Spleen (tissue), 11 donors: Measurements from ENCODE around the gene TRUB2. TPM values are rescaled to one million over a fixed set of nuclear protein-coding genes. Genes with fewer than 3 reads are reported as not detected.

Experiments
- DNase-seq: peaks from one replicate; pipeline ENCODE4 v3.0.0-alpha.2; 2020
- H3K27ac ChIP-seq, 8 donors: fragments of 200-600 bp; sonication (generic) in 7 of 8; 1 replicate in 4 of 8; 2 replicates in 4 of 8; pipeline versions ENCODE4 v1.5.0 to v1.8.0; 2016 to 2021; ENCODE audit warnings: inconsistent platforms in 4 of 8, mild to moderate bottlenecking in 4 of 8, moderate library complexity in 1 of 8
- H3K27me3 ChIP-seq, 7 donors: fragments of 200-600 bp; sonication (generic) in 6 of 7; replicated peaks in 1 of 7; 1 replicate in 4 of 7; 2 replicates in 3 of 7; pipeline versions ENCODE4 v1.5.0 to v1.8.0; 2016 to 2021; ENCODE audit warnings: inconsistent platforms in 3 of 7, mild to moderate bottlenecking in 1 of 7
- H3K36me3 ChIP-seq, 6 donors: fragments of 200-600 bp; sonication (generic) in 5 of 6; 1 replicate in 4 of 6; 2 replicates in 2 of 6; pipeline versions ENCODE4 v1.5.0 to v1.8.0; 2016 to 2021; ENCODE audit warnings: inconsistent platforms in 2 of 6
- H3K4me1 ChIP-seq, 6 donors: fragments of 200-600 bp; sonication (generic) in 5 of 6; 1 replicate in 3 of 6; 2 replicates in 3 of 6; pipeline versions ENCODE4 v1.5.0 to v1.8.0; 2016 to 2021; ENCODE audit warnings: inconsistent platforms in 3 of 6
- H3K4me3 ChIP-seq, 8 donors: fragments of 200-600 bp; sonication (generic) in 7 of 8; 1 replicate in 4 of 8; 2 replicates in 4 of 8; pipeline versions ENCODE4 v1.5.0 to v1.8.0; 2016 to 2021; ENCODE audit warnings: inconsistent platforms in 4 of 8, mild to moderate bottlenecking in 4 of 8, moderate library complexity in 2 of 8
- H3K9me3 ChIP-seq, 8 donors: fragments of 200-600 bp; sonication (generic) in 7 of 8; 1 replicate in 4 of 8; 2 replicates in 4 of 8; pipeline versions ENCODE4 v1.5.0 to v1.8.0; 2016 to 2021; ENCODE audit warnings: inconsistent platforms in 4 of 8
- CTCF ChIP-seq, 11 experiments: fragments of 200-600 bp in 7 of 11; fragments of 450-650 bp in 4 of 11; sonication (generic) in 4 of 11; IDR thresholded peaks in 8 of 11; conservative IDR thresholded peaks in 3 of 11; 1 replicate in 7 of 11; 2 replicates in 4 of 11; pipeline versions ENCODE4 v1.4.0 to v1.8.0; 2016 to 2021; ENCODE audit warnings: antibody characterized with exemption in 11 of 11, inconsistent platforms in 4 of 11, mild to moderate bottlenecking in 1 of 11
- POLR2A ChIP-seq, 3 donors: fragments of 450-650 bp; IDR thresholded peaks; one replicate each; pipeline ENCODE4 v1.5.1; 2017; ENCODE audit warnings: antibody characterized with exemption in 3 of 3, mild to moderate bottlenecking in 1 of 3
- POLR2AphosphoS5 ChIP-seq, 3 donors: sonication (generic); formaldehyde crosslinking; IDR thresholded peaks; one replicate each; pipeline ENCODE4 v1.5.1; 2017; ENCODE audit warnings: antibody characterized with exemption in 3 of 3
- WGBS, 5 donors: extraction: QIAGEN DNeasy Blood & Tissue Kit in 3 of 5; methylation state at CpG; one replicate each; pipeline versions ENCODE4 v1.1.5 to v1.1.7; 2013 to 2018; 5-methylcytosine and 5-hydroxymethylcytosine counted together
- intact Hi-C: fragments of 100-400 bp; cut with DNase I; formaldehyde crosslinking; loops from one replicate; pipeline ENCODE4 v1.15.0; 2023; ENCODE audit warnings: low total_unique reads
- polyA plus RNA-seq, 3 donors: library from polyadenylated mRNA; stranded (reverse); fragments of 200-250 nt; gene quantifications; one replicate each; pipeline ENCODE4 v1.2.1, GENCODE V29; 2013
- total RNA-seq, 7 donors: library from RNA; depleted of rRNA in 3 of 7; stranded (reverse); fragments of >200 nt in 3 of 7; fragmentation: NEBNext Ultra II Directional in 4 of 7; extraction: Animal tissue kit (Norgen Biotek cat#: 25700) in 4 of 7; gene quantifications; one replicate each; pipeline versions ENCODE4 v1.1.0 to v1.2.1, GENCODE V29; 2016 to 2021
- donor health status: healthy with polysubstance abuse.
- donor health status: DM: no; HTN: no; CAD: no; lungs with moderate emphysema.
- donor health status: DM: no; HTN: no; CAD: no.
- donor health status: Bipolar disorder and iron deficiency.
- donor health status: healthy.
- donor health status: DM: no; HTN: no; CAD: no.
- donor health status: DM: yes; HTN: yes; CAD: no.

The TRUB2 gene
- total and polyA plus RNA-seq, 10 donors = 9.0 to 19.2 (median 15.2) TPM

- H3K9me3 ChIP-seq = no peaks in the 10 kb centered on the region
- H3K4me1 ChIP-seq = peaks cover 14 to 66% (median 37%) of the 10 kb centered on the region in 6 donors
- 1 to 2% (median 1%) methylated on average over 33 to 57 of the region's 57 CpGs for WGBS, 5 donors
- peak within 1 kb of the TSS; percentile 84 to 95 (median 89) for H3K27ac ChIP-seq
- no peak for DNase-seq
- no peaks in the 10 kb centered on the region for H3K27me3 ChIP-seq
- TF ChIP-seq POLR2AphosphoS5 (IDR thresholded peaks at IDR 0.05) (no peak), CTCF (IDR thresholded peaks at IDR 0.05 in 8 of 11, conservative IDR thresholded peaks at IDR 0.05 in 3 of 11) (no peak), POLR2A (IDR thresholded peaks at IDR 0.05) (peak in 1 of 3 donors; percentile 32)
- peaks cover 0 to 35% (median 25%) of the 10 kb centered on the region in 6 donors for H3K36me3 ChIP-seq
- intact Hi-C loops = no loop called here
- peak within 1 kb of the TSS; percentile 70 to 88 (median 80) for H3K4me3 ChIP-seq
These were observed 46.8 kb downstream of the TRUB2 start, which contains the start of gene GOLGA2 for GRCh38 chr9:128275198-128276007. Gene GOLGA2 (minus strand): TSS chr9:128276007. CDS start chr9:128275976, 31 bp downstream.

- H3K4me1 ChIP-seq = peaks cover 14 to 54% (median 33%) of the 10 kb centered on the region in 6 donors
- peak overlapping the region in 1 of 8 donors; percentile 89 for H3K27ac ChIP-seq
- no peak for TF ChIP-seq CTCF (IDR thresholded peaks at IDR 0.05 in 8 of 11, conservative IDR thresholded peaks at IDR 0.05 in 3 of 11)
- no peak for TF ChIP-seq POLR2AphosphoS5 (IDR thresholded peaks at IDR 0.05)
- no peak for TF ChIP-seq POLR2A (IDR thresholded peaks at IDR 0.05)
- intact Hi-C loops = no loop called here
- no peaks in the 10 kb centered on the region for H3K9me3 ChIP-seq
- H3K27me3 ChIP-seq = no peaks in the 10 kb centered on the region
- no peak for DNase-seq
- peaks cover 0 to 46% (median 25%) of the 10 kb centered on the region in 6 donors for H3K36me3 ChIP-seq
- WGBS, 5 donors = 70 to 83% (median 76%) methylated on average over 8 of the region's 8 CpGs
- peak overlapping the region in 2 of 8 donors; percentile 80 to 88 for H3K4me3 ChIP-seq
These were observed 48.0 kb downstream of the TRUB2 start for GRCh38 chr9:128274245-128274644.

- 84 to 94% (median 88%) methylated on average over 5 of the region's 5 CpGs for WGBS, 5 donors
- peaks cover 13 to 29% (median 21%) of the 10 kb centered on the region in 6 donors for H3K4me1 ChIP-seq
- H3K36me3 ChIP-seq = peaks cover 0 to 73% (median 36%) of the 10 kb centered on the region in 6 donors
- H3K4me3 ChIP-seq = no peak overlapping the region
- no peaks in the 10 kb centered on the region for H3K9me3 ChIP-seq
- no peak for DNase-seq
- intact Hi-C loops = no loop called here
- H3K27me3 ChIP-seq = no peaks in the 10 kb centered on the region
- H3K27ac ChIP-seq = no peak overlapping the region
- TF ChIP-seq POLR2A (IDR thresholded peaks at IDR 0.05) (no peak), CTCF (IDR thresholded peaks at IDR 0.05 in 8 of 11, conservative IDR thresholded peaks at IDR 0.05 in 3 of 11) (no peak), POLR2AphosphoS5 (IDR thresholded peaks at IDR 0.05) (no peak)
These were observed 50.7 kb downstream of the TRUB2 start for GRCh38 chr9:128271512-128271911.

GRCh38 chr9:128271112-128271511 is 51.1 kb downstream of the TRUB2 start:
- H3K4me3 ChIP-seq = no peak overlapping the region
- no peaks in the 10 kb centered on the region for H3K27me3 ChIP-seq
- no peak for DNase-seq
- intact Hi-C loops = no loop called here
- peaks cover 12 to 25% (median 18%) of the 10 kb centered on the region in 6 donors for H3K4me1 ChIP-seq
- H3K36me3 ChIP-seq = peaks cover 0 to 77% (median 36%) of the 10 kb centered on the region in 6 donors
- TF ChIP-seq POLR2AphosphoS5 (IDR thresholded peaks at IDR 0.05) (no peak), POLR2A (IDR thresholded peaks at IDR 0.05) (no peak), CTCF (IDR thresholded peaks at IDR 0.05 in 8 of 11, conservative IDR thresholded peaks at IDR 0.05 in 3 of 11) (no peak)
- no peak overlapping the region for H3K27ac ChIP-seq
- WGBS, 5 donors = 83 to 97% (median 91%) methylated on average over 2 to 3 of the region's 3 CpGs
- no peaks in the 10 kb centered on the region for H3K9me3 ChIP-seq
